Fibroblast of the aortic adventitia (primary cell): Measurements from ENCODE around the gene TENT4B. TPM values are rescaled to one million over a fixed set of nuclear protein-coding genes. Genes with fewer than 3 reads are reported as not detected.

Experiments
- DNase-seq: peaks from one replicate; pipeline ENCODE4 v3.0.0-alpha.2; 2010; ENCODE audit warnings: low read depth
- H3K4me3 ChIP-seq: 2 replicates; pipeline ENCODE4 v1.5.1; 2011; ENCODE audit warnings: low read depth, mild to moderate bottlenecking, control low read depth, low read length, moderate library complexity
- total RNA-seq: library from RNA; depleted of rRNA; stranded (reverse); fragments of >200 nt; gene quantifications from 2 replicates; pipeline ENCODE4 v1.2.3, GENCODE V29; 2012; ENCODE audit warnings: low replicate concordance
- TF ChIP-seq, protein P1 (sequence below): IDR thresholded peaks from 2 replicates; pipeline ENCODE4 v1.5.1; 2011; ENCODE audit warnings: mild to moderate bottlenecking, low read length, control low read depth, inconsistent platforms; ENCODE audit not compliant: insufficient read depth

Gene TENT4B
- total RNA-seq: 3.8 and 9.7 TPM in 2 replicates

DNA sequence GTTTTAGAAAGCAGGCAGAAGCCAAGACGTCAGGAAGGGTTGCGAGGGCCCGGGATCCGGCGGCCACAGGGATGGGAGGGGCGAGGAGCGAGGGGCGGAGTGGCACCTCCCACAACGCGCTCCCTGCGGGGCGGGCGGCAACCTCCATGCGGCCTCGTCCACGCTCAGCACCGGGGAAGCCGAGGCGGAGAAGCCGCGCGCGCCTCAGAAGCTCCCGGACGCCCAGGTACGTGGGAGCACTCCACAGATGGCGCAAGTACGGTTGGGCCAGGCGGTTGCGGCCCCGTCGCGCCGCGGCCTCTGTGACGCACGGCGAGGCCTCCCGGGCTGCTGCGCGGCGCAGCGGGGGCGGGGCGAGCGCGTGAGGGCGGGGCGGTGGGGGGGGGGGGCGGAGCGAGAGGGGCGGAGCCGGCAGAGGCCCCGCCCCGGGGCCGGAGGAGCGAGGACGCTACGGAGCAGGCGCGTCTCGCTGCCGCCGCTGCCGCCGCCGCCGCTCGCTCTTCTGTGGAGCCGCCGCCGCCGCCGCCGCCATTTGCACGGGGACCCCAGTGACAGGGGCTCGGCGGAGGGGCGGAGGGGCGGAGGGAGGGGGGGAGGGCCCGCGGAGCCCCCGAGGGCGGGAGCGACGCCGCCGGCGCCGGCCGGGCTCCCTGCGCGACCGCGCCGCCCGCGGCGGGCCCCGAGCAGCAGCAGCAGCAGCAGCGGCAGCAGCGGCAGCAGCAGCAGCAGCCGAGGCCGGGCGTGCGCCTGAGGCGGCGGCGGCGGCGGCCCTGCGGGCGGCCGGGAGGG, at the start of gene TENT4B:
TENT4B (plus strand) TSS at position 500 of the 789 bp plus-strand sequence. CDS start 316 bp downstream, outside the sequence.
- DNase-seq: peak; percentile 79
- TF ChIP-seq, protein P1, sequence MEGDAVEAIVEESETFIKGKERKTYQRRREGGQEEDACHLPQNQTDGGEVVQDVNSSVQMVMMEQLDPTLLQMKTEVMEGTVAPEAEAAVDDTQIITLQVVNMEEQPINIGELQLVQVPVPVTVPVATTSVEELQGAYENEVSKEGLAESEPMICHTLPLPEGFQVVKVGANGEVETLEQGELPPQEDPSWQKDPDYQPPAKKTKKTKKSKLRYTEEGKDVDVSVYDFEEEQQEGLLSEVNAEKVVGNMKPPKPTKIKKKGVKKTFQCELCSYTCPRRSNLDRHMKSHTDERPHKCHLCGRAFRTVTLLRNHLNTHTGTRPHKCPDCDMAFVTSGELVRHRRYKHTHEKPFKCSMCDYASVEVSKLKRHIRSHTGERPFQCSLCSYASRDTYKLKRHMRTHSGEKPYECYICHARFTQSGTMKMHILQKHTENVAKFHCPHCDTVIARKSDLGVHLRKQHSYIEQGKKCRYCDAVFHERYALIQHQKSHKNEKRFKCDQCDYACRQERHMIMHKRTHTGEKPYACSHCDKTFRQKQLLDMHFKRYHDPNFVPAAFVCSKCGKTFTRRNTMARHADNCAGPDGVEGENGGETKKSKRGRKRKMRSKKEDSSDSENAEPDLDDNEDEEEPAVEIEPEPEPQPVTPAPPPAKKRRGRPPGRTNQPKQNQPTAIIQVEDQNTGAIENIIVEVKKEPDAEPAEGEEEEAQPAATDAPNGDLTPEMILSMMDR: no peak
- H3K4me3 ChIP-seq: peak within 1 kb of the TSS; percentile 83

DNA sequence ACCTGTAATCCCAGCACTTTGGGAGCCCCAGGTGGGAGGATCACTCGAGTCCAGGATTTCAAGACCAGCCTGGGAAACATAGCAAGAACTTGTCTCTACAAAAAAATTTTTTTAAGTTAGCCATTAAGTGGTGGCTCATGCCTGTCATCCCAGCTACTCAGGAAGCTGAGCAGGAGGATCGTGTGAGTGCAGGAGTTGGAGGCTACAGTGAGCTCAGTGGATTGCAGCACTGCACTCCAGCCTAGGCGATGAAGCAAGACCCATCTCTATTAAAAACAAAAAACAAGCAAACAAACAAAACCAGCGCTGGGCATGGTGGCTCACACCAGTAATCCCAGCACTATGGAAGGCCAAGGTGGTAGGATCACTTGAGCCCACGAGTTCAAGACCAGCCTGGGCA, 49.3 kb upstream of the TENT4B start:
- no peak overlapping the region for H3K4me3 ChIP-seq
- DNase-seq: no peak
- TF ChIP-seq, protein P1: no peak

DNA sequence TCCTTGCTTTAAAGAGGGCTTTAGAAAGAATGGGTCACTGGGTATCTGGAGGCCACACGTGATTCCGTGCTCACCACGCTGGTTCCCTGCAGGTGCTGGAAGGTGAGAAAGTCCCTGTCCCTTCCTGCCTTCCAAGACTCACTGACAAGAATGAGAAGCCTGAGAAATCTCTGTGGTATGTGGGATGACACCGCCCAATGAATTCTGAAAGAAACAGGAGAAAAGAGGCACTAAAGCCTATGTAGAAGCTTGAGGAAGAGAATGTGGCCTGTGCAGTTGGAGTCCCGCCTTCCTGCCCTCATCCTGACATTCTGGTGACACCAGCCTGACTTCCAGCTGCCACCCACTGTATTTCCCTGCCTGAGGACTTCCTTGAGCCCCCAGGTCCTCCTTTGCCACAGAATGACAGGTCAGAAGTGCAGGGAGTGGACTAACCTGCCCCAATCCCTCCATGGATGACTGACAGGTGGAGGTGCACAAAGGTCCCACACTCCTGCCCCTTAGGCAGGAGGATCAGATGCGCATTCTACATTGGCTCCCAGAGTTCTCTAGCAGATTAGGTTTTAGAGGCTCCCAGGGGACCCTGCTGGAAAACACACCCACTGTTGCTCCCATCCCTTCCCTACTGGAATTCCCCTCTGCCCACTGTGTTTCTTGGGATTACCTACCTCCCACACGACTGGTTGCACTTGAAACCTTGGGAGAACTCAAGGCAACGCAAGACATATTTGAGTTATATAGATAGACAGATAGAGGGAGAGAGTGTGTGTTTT, 38.6 kb upstream of the TENT4B start:
- no peak for DNase-seq
- H3K4me3 ChIP-seq: no peak overlapping the region
- TF ChIP-seq, protein P1: no peak

DNA sequence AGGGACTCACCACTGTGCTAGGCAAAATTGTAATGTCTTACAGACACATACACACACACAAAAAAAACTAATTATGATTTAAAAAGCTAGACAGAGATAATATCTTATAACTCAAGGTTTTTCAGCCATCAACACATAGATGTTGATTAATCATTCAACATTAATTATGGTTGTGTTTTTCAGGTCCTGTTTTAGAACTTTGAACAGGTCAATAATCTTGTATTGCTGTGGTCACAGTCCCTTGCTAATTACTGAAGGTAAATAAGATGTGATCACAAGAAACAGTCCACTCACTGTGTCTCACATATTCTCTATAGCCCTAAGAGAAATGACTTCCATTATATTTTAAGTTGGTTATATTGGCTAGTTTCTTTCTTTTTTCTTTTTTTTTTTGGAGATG, 32.4 kb upstream of the TENT4B start:
- no peak overlapping the region for H3K4me3 ChIP-seq
- TF ChIP-seq, protein P1: no peak
- DNase-seq: no peak

DNA sequence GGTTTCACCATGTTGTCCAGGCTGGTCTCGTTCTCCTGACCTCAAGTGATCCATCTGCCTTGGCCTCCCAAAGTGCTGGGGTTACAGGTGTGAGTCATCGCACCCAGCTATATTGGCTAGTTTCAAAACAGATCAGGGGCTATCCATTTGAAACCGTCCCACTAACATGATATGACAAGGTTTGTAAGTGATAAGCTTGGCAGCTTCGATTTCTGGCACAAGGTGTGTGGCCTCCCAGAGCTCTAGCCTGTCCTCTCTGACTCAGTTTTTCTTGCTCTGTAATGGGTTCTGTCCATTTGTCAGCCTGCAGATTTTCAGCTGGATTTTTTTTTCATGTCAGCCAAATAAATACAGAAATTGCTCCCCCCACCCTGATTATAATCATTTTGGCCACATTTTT, 31.8 kb upstream of the TENT4B start:
- TF ChIP-seq, protein P1: no peak
- no peak overlapping the region for H3K4me3 ChIP-seq
- no peak for DNase-seq

DNA sequence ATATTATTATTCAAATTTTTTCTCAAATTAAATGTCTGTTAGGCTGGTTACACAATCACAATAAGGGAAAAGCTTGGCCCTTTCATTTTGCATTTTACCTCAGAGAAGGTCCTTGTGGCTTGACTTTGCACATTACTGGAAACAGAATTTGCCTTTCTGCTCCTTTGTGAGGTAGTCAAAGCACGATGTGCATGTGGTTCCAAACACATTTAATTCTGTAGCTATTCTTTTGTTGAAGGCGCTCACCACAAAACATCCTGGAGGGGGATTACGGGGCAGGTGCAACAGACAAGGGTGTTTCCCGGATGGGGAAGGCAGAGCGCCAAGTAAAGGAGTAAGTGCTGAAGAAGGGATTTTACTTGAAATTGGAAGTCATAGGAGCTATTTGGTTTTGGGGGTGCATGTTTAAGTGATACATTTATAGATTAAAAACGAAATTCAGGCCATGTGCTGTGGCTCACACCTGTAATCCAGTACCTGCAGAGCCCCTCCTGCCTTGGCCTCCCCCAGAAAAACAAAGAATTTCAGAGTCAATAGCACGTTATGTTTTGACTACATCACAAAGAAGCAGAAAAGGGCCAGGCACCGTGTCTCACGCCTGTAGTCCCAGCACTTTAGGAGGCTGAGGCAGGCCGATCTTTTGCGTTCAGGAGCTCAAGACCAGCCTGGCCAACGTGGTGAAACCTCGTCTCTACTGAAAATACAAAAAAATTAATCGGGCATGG, 31.2 kb upstream of the TENT4B start:
- TF ChIP-seq, protein P1: no peak
- DNase-seq: no peak
- no peak overlapping the region for H3K4me3 ChIP-seq
